ENCODE results near the gene PHF21A.
A peak's percentile ranks its signal among the peaks of the same experiment; 100 is the strongest.
"Not testable (repeated sequence)": the region's sequence is repeated elsewhere in the genome, so short reads cannot be mapped to it uniquely, and the experiment has no call there.

Gene PHF21A

GRCh38 chr11:46119352-46120216 lies 1.7 kb downstream of the PHF21A start:
- DNase-seq, result peak; percentile 51

GRCh38 chr11:46118702-46119351 lies 2.4 kb downstream of the PHF21A start:
- no peak for DNase-seq

- no peak for DNase-seq
Measured at GRCh38 chr11:46117842-46118241, 3.4 kb downstream of the PHF21A start.

- not testable (repeated sequence) for DNase-seq
Measured at GRCh38 chr11:46116712-46117037, 4.6 kb downstream of the PHF21A start.

GRCh38 chr11:46116007-46116711 lies 5.1 kb downstream of the PHF21A start:
- no peak for DNase-seq

GRCh38 chr11:46114961-46115360 lies 6.3 kb downstream of the PHF21A start:
- no peak for DNase-seq

GRCh38 chr11:46114378-46114777 lies 6.9 kb downstream of the PHF21A start:
- DNase-seq, result no peak

- DNase-seq, result peak; percentile 50
Measured at GRCh38 chr11:46112961-46113607, 8.2 kb downstream of the PHF21A start.

GRCh38 chr11:46108751-46109150 lies 12.5 kb downstream of the PHF21A start:
- DNase-seq, result no peak

GRCh38 chr11:46107780-46108179 lies 13.5 kb downstream of the PHF21A start:
- DNase-seq, result no peak

- DNase-seq, result no peak
Measured at GRCh38 chr11:46107408-46107718, 13.9 kb downstream of the PHF21A start.

- no peak for DNase-seq
Measured at GRCh38 chr11:46106530-46107407, 14.5 kb downstream of the PHF21A start.

- no peak for DNase-seq
Measured at GRCh38 chr11:46105926-46106325, 15.3 kb downstream of the PHF21A start.

GRCh38 chr11:46105134-46105628 lies 16.1 kb downstream of the PHF21A start:
- no peak for DNase-seq

- DNase-seq, result no peak
Measured at GRCh38 chr11:46102843-46103242, 18.4 kb downstream of the PHF21A start.

GRCh38 chr11:46100670-46101069 lies 20.6 kb downstream of the PHF21A start:
- DNase-seq, result no peak

GRCh38 chr11:46099963-46100316 lies 21.3 kb downstream of the PHF21A start:
- DNase-seq, result no peak

- no peak for DNase-seq
Measured at GRCh38 chr11:46090375-46090774, 30.9 kb downstream of the PHF21A start.

GRCh38 chr11:46079662-46080061 lies 41.6 kb downstream of the PHF21A start:
- DNase-seq, result no peak

- DNase-seq, result no peak
Measured at GRCh38 chr11:46075928-46076327, 45.3 kb downstream of the PHF21A start.

GRCh38 chr11:46075168-46075567 lies 46.1 kb downstream of the PHF21A start:
- DNase-seq, result no peak

- DNase-seq, result no peak
Measured at GRCh38 chr11:46073632-46074031, 47.6 kb downstream of the PHF21A start.
